Neutrophil (primary cell): Measurements from ENCODE around the gene SAXO2.
"Not testable (repeated sequence)": the region's sequence is repeated elsewhere in the genome, so short reads cannot be mapped to it uniquely, and the experiment has no call there.

Experiments
- H3K27ac ChIP-seq: fragments of 200-600 bp; sonication (generic); 2 replicates; pipeline ENCODE4 v1.5.1; 2016; ENCODE audit warnings: mild to moderate bottlenecking, moderate library complexity
- H3K27me3 ChIP-seq: fragments of 200-600 bp; sonication (generic); 2 replicates; pipeline ENCODE4 v1.6.0; 2016; ENCODE audit warnings: mild to moderate bottlenecking
- H3K36me3 ChIP-seq: fragments of 200-600 bp; sonication (generic); 2 replicates; pipeline ENCODE4 v1.5.1; 2017
- H3K4me1 ChIP-seq, 2 experiments: fragments of 200-600 bp in 1 of 2; sonication (generic) in 1 of 2; 1 replicate in 1 of 2; 2 replicates in 1 of 2; pipeline versions ENCODE4 v1.5.1 to v1.6.1; 2013 to 2016; ENCODE audit warnings: low read depth in 1 of 2, low read length in 1 of 2, mild to moderate bottlenecking in 1 of 2, moderate library complexity in 1 of 2; ENCODE audit not compliant: control insufficient read depth in 1 of 2, insufficient read depth in 1 of 2
- H3K4me3 ChIP-seq, 2 experiments: fragments of 200-600 bp in 1 of 2; sonication (generic) in 1 of 2; 1 replicate in 1 of 2; 2 replicates in 1 of 2; pipeline ENCODE4 v1.5.1; 2013 to 2016; ENCODE audit warnings: low read depth in 1 of 2, low read length in 1 of 2, mild to moderate bottlenecking in 1 of 2, moderate library complexity in 1 of 2
- H3K9me3 ChIP-seq: fragments of 200-600 bp; sonication (generic); 2 replicates; pipeline ENCODE4 v1.5.1; 2016
- CTCF ChIP-seq: fragments of 200-600 bp; sonication (generic); IDR thresholded peaks from 2 replicates; pipeline ENCODE4 v1.5.1; 2016; ENCODE audit warnings: antibody characterized with exemption

Gene SAXO2

GRCh38 chr15:82294061-82294690 lies 31.6 kb downstream of the SAXO2 start:
- H3K9me3 ChIP-seq, result no peaks in the 10 kb centered on the region
- no peaks in the 10 kb centered on the region for H3K36me3 ChIP-seq
- no peak overlapping the region for H3K4me3 ChIP-seq
- TF ChIP-seq CTCF, result no peak
- peaks cover 13% of the 10 kb centered on the region for H3K27me3 ChIP-seq
- H3K4me1 ChIP-seq, result no peaks in the 10 kb centered on the region
- H3K27ac ChIP-seq, result no peak overlapping the region

GRCh38 chr15:82297546-82297945 lies 34.9 kb downstream of the SAXO2 start:
- peaks cover 13% of the 10 kb centered on the region for H3K27me3 ChIP-seq
- no peaks in the 10 kb centered on the region for H3K9me3 ChIP-seq
- no peaks in the 10 kb centered on the region for H3K36me3 ChIP-seq
- H3K27ac ChIP-seq, result no peak overlapping the region
- H3K4me1 ChIP-seq, result no peaks in the 10 kb centered on the region
- no peak for TF ChIP-seq CTCF
- no peak overlapping the region for H3K4me3 ChIP-seq

GRCh38 chr15:82298032-82298431 lies 35.4 kb downstream of the SAXO2 start:
- TF ChIP-seq CTCF, result no peak
- no peak overlapping the region for H3K27ac ChIP-seq
- no peaks in the 10 kb centered on the region for H3K36me3 ChIP-seq
- H3K27me3 ChIP-seq, result peaks cover 13% of the 10 kb centered on the region
- H3K9me3 ChIP-seq, result no peaks in the 10 kb centered on the region
- no peaks in the 10 kb centered on the region for H3K4me1 ChIP-seq
- H3K4me3 ChIP-seq, result no peak overlapping the region

GRCh38 chr15:82298520-82298919 lies 35.9 kb downstream of the SAXO2 start:
- Histone ChIP-seq H3K36me3 (no peaks in the 10 kb centered on the region), H3K4me3 (no peak overlapping the region), H3K27me3 (peaks cover 13% of the 10 kb centered on the region), H3K4me1 (no peaks in the 10 kb centered on the region), H3K9me3 (no peaks in the 10 kb centered on the region), H3K27ac (no peak overlapping the region)
- no peak for TF ChIP-seq CTCF

- H3K9me3 ChIP-seq, H3K4me1 ChIP-seq, H3K27ac ChIP-seq, H3K4me3 ChIP-seq, H3K36me3 ChIP-seq: not testable (repeated sequence)
- peaks cover 13% of the 10 kb centered on the region for H3K27me3 ChIP-seq
Observed at GRCh38 chr15:82299511-82299914, 36.9 kb downstream of the SAXO2 start.

GRCh38 chr15:82300326-82300725 lies 37.7 kb downstream of the SAXO2 start:
- H3K4me1 ChIP-seq, H3K9me3 ChIP-seq, H3K27ac ChIP-seq, H3K36me3 ChIP-seq, H3K4me3 ChIP-seq: not testable (repeated sequence)
- H3K27me3 ChIP-seq, result peaks cover 13% of the 10 kb centered on the region

- Histone ChIP-seq H3K4me1 (no peaks in the 10 kb centered on the region), H3K36me3 (no peaks in the 10 kb centered on the region), H3K27me3 (peaks cover 13% of the 10 kb centered on the region), H3K4me3 (no peak overlapping the region), H3K27ac (no peak overlapping the region), H3K9me3 (no peaks in the 10 kb centered on the region)
- no peak for TF ChIP-seq CTCF
Observed at GRCh38 chr15:82300883-82301282, 38.3 kb downstream of the SAXO2 start.
